Cardiac fibroblast (primary cell): ENCODE measurements around the gene KCND3.

Experiments
- DNase-seq, 2 donors: peaks; one replicate each; pipeline versions ENCODE4 v3.0.0 to v3.0.0-alpha.2; 2010; ENCODE audit warnings: low read depth in 2 of 2
- H3K4me3 ChIP-seq, 2 donors: replicated peaks in 1 of 2; 1 replicate in 1 of 2; 2 replicates in 1 of 2; pipeline ENCODE4 v1.5.1; 2011; ENCODE audit warnings: low read depth in 2 of 2, low read length in 2 of 2, mild to moderate bottlenecking in 2 of 2, moderate library complexity in 1 of 2
- CTCF ChIP-seq: IDR thresholded peaks from one replicate; pipeline ENCODE4 v1.5.1; 2011; ENCODE audit warnings: low read depth, mild to moderate bottlenecking, low read length, inconsistent platforms

The KCND3 gene

GRCh38 chr1:111813440-111814304 lies 175.8 kb downstream of the KCND3 start:
- TF ChIP-seq CTCF: no peak
- no peak for DNase-seq
- H3K4me3 ChIP-seq: no peak overlapping the region

- no peak overlapping the region for H3K4me3 ChIP-seq
- no peak for TF ChIP-seq CTCF
- no peak for DNase-seq
Observed at GRCh38 chr1:111812306-111812705, 177.2 kb downstream of the KCND3 start.

GRCh38 chr1:111811891-111812290 lies 177.6 kb downstream of the KCND3 start:
- TF ChIP-seq CTCF: no peak

GRCh38 chr1:111805251-111805650 lies 184.2 kb downstream of the KCND3 start:
- TF ChIP-seq CTCF: no peak
- no peak for DNase-seq
- H3K4me3 ChIP-seq: no peak overlapping the region

More at GRCh38 chr1:111811891-111812290, 177.6 kb downstream of the KCND3 start:
- H3K4me3 ChIP-seq: no peak overlapping the region
- DNase-seq: no peak

GRCh38 chr1:111804776-111805175 lies 184.7 kb downstream of the KCND3 start:
- DNase-seq: no peak
- TF ChIP-seq CTCF: no peak
- H3K4me3 ChIP-seq: no peak overlapping the region

GRCh38 chr1:111803951-111804350 lies 185.5 kb downstream of the KCND3 start:
- no peak overlapping the region for H3K4me3 ChIP-seq
- DNase-seq: no peak
- TF ChIP-seq CTCF: no peak
